A673 (cell line): ENCODE data around the gene ISOC2.

Experiments used
- CTCF ChIP-seq: fragments of 300-800, 200-600 bp; sonication (generic); conservative IDR thresholded peaks from 2 replicates; pipeline ENCODE4 v1.5.1; 2017; ENCODE audit warnings: low read depth, mild to moderate bottlenecking, antibody characterized with exemption, low read length, moderate library complexity, mixed read lengths
- EZH2 ChIP-seq: fragments of 200-600 bp; sonication (generic); IDR thresholded peaks from 2 replicates; pipeline ENCODE4 v1.6.1; 2017; ENCODE audit warnings: borderline replicate concordance, low read depth, mild to moderate bottlenecking, mixed read lengths, antibody characterized with exemption, low read length; ENCODE audit not compliant: poor library complexity, severe bottlenecking

- TF ChIP-seq CTCF: no peak
- TF ChIP-seq EZH2: no peak
Observed at GRCh38 chr19:55435020-55435419, 26.4 kb downstream of the ISOC2 start.
